B cell (primary cell): ENCODE data around the gene TNNI3K.

Source experiments
- EZH2 ChIP-seq: IDR thresholded peaks from 2 replicates; pipeline ENCODE4 v1.6.1; 2012; ENCODE audit warnings: borderline replicate concordance, low read depth, mild to moderate bottlenecking, moderate library complexity, low read length; ENCODE audit not compliant: insufficient read depth, poor library complexity, severe bottlenecking
- TF ChIP-seq, protein P1 (sequence below): fragments of 200-600 bp; IDR thresholded peaks from one replicate; pipeline ENCODE4 v1.8.0; 2022; ENCODE audit warnings: antibody characterized with exemption, mild to moderate bottlenecking

- TF ChIP-seq, protein P1, sequence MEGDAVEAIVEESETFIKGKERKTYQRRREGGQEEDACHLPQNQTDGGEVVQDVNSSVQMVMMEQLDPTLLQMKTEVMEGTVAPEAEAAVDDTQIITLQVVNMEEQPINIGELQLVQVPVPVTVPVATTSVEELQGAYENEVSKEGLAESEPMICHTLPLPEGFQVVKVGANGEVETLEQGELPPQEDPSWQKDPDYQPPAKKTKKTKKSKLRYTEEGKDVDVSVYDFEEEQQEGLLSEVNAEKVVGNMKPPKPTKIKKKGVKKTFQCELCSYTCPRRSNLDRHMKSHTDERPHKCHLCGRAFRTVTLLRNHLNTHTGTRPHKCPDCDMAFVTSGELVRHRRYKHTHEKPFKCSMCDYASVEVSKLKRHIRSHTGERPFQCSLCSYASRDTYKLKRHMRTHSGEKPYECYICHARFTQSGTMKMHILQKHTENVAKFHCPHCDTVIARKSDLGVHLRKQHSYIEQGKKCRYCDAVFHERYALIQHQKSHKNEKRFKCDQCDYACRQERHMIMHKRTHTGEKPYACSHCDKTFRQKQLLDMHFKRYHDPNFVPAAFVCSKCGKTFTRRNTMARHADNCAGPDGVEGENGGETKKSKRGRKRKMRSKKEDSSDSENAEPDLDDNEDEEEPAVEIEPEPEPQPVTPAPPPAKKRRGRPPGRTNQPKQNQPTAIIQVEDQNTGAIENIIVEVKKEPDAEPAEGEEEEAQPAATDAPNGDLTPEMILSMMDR = no peak
- TF ChIP-seq EZH2 = no peak
Measured at GRCh38 chr1:74481607-74482006, 246.4 kb downstream of the TNNI3K start.
